ENCODE results near the gene RPS6KA5. TPM values are rescaled to one million over a fixed set of nuclear protein-coding genes. Genes with fewer than 3 reads are reported as not detected.

RPS6KA5 gene
- total RNA-seq, 4 donors from 2014 or later: 30.8 to 48.6 (median 36.6) TPM

GRCh38 chr14:90805084-90805391, 255.4 kb downstream of the RPS6KA5 start:
- Histone ChIP-seq H3K4me3 (no peak overlapping the region), H3K9me3 (no peaks in the 10 kb centered on the region), H3K27ac (no peak overlapping the region), H3K36me3 (no peaks in the 10 kb centered on the region), H3K27me3 (no peaks in the 10 kb centered on the region), H3K4me1 (peaks cover 3 to 58% (median 14%) of the 10 kb centered on the region in 3 donors)
- no peak for ATAC-seq
- TF ChIP-seq POLR2AphosphoS5 (IDR thresholded peaks at IDR 0.05) (no peak), POLR2A (IDR thresholded peaks at IDR 0.05) (no peak), EP300 (IDR thresholded peaks at IDR 0.05) (no peak)
- TF ChIP-seq, protein P1, sequence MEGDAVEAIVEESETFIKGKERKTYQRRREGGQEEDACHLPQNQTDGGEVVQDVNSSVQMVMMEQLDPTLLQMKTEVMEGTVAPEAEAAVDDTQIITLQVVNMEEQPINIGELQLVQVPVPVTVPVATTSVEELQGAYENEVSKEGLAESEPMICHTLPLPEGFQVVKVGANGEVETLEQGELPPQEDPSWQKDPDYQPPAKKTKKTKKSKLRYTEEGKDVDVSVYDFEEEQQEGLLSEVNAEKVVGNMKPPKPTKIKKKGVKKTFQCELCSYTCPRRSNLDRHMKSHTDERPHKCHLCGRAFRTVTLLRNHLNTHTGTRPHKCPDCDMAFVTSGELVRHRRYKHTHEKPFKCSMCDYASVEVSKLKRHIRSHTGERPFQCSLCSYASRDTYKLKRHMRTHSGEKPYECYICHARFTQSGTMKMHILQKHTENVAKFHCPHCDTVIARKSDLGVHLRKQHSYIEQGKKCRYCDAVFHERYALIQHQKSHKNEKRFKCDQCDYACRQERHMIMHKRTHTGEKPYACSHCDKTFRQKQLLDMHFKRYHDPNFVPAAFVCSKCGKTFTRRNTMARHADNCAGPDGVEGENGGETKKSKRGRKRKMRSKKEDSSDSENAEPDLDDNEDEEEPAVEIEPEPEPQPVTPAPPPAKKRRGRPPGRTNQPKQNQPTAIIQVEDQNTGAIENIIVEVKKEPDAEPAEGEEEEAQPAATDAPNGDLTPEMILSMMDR (IDR thresholded peaks at IDR 0.05): no peak
- 95% methylated on average over 8 of the region's 13 CpGs; no CpG with 5 or more reads in 1 of the 2 donors for WGBS, 2 donors (ENCODE audit: low coverage in 1 of 2)

GRCh38 chr14:90804292-90805083, 256.0 kb downstream of the RPS6KA5 start:
- Histone ChIP-seq H3K27ac (peak overlapping the region in 2 of 4 donors; percentile 46 to 50), H3K36me3 (no peaks in the 10 kb centered on the region), H3K4me1 (peaks cover 3 to 53% (median 14%) of the 10 kb centered on the region in 3 donors), H3K27me3 (no peaks in the 10 kb centered on the region), H3K9me3 (no peaks in the 10 kb centered on the region), H3K4me3 (no peak overlapping the region)
- ATAC-seq: no peak
- 90 to 100% methylated on average over 2 to 4 of the region's 18 CpGs for WGBS, 2 donors (ENCODE audit: low coverage in 1 of 2)
- TF ChIP-seq, protein P1 (IDR thresholded peaks at IDR 0.05): no peak
- TF ChIP-seq EP300 (IDR thresholded peaks at IDR 0.05): no peak

DNA sequence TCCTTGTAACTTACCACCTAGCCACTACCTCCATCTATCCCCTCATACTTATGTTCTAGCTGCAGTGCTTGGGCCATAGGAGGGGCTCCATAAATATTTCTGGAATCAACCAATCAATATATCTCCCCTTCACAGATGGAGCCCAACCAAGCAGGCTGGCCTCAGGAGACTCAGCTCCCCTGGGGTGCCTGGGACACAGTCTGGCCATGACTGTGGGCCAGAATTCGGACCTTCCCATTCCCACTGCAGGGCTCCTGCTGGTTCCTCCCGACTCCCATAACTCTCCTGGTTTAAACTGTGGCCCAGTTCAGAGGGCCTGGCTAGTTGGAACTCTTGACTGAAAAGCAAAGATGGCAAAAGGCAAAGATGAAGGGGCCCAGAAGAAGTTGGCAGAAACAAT, 257.2 kb downstream of the RPS6KA5 start:
- Histone ChIP-seq H3K4me1 (peaks cover 2 to 46% (median 14%) of the 10 kb centered on the region in 3 donors), H3K27me3 (no peaks in the 10 kb centered on the region), H3K27ac (peak overlapping the region in 2 of 4 donors; percentile 46 to 50), H3K4me3 (no peak overlapping the region), H3K36me3 (no peaks in the 10 kb centered on the region), H3K9me3 (no peaks in the 10 kb centered on the region)
- 80% methylated on average over 1 of the region's 2 CpGs; no CpG with 5 or more reads in 1 of the 2 donors for WGBS, 2 donors (ENCODE audit: low coverage in 1 of 2)
- TF ChIP-seq POLR2AphosphoS5 (IDR thresholded peaks at IDR 0.05): no peak
- TF ChIP-seq POLR2A (IDR thresholded peaks at IDR 0.05): no peak
- no peak for TF ChIP-seq EP300 (IDR thresholded peaks at IDR 0.05)
- TF ChIP-seq, protein P1 (IDR thresholded peaks at IDR 0.05): no peak
- ATAC-seq: no peak

- H3K36me3 ChIP-seq: no peaks in the 10 kb centered on the region
- no peak for TF ChIP-seq EP300 (IDR thresholded peaks at IDR 0.05)
- TF ChIP-seq, protein P1 (IDR thresholded peaks at IDR 0.05): no peak
- TF ChIP-seq POLR2A (IDR thresholded peaks at IDR 0.05): no peak
- TF ChIP-seq POLR2AphosphoS5 (IDR thresholded peaks at IDR 0.05): no peak
- H3K4me3 ChIP-seq: no peak overlapping the region
- no peak for ATAC-seq
- H3K9me3 ChIP-seq: no peaks in the 10 kb centered on the region
- no peak overlapping the region for H3K27ac ChIP-seq
- WGBS, 2 donors (ENCODE audit: low coverage in 1 of 2): 86 to 92% methylated on average over 5 of the region's 5 CpGs
- no peaks in the 10 kb centered on the region for H3K27me3 ChIP-seq
- H3K4me1 ChIP-seq: peaks cover 0 to 31% (median 6%) of the 10 kb centered on the region in 3 donors
These were observed 261.0 kb downstream of the RPS6KA5 start for GRCh38 chr14:90799420-90799819.

DNA sequence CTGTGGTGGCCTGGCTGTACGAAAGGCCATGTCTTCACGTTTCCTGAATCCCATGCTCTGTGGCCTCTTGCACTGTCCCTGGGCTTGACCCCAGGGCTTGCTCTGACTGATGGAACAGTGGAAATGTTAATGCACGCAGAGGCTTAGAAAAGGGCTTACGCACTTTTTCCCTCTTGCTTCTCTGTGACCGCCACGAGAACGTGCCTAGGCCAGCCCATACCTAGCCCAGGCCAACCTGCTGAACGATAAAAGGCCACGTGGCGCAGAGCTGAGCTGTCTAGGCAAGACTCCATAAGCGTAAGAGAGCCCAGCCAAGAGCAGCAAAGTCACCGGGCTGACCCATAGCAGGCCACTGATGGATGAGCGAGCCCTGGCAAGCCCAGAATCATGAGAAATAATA, 262.5 kb downstream of the RPS6KA5 start:
- H3K9me3 ChIP-seq: no peaks in the 10 kb centered on the region
- H3K36me3 ChIP-seq: no peaks in the 10 kb centered on the region
- H3K4me1 ChIP-seq: peaks cover 0 to 17% (median 6%) of the 10 kb centered on the region in 3 donors
- TF ChIP-seq, protein P1 (IDR thresholded peaks at IDR 0.05): no peak
- TF ChIP-seq POLR2AphosphoS5 (IDR thresholded peaks at IDR 0.05) (no peak), EP300 (IDR thresholded peaks at IDR 0.05) (no peak), POLR2A (IDR thresholded peaks at IDR 0.05) (no peak)
- 82 to 83% methylated on average over 5 to 8 of the region's 13 CpGs for WGBS, 2 donors (ENCODE audit: low coverage in 1 of 2)
- H3K27ac ChIP-seq: no peak overlapping the region
- no peak for ATAC-seq
- no peaks in the 10 kb centered on the region for H3K27me3 ChIP-seq
- no peak overlapping the region for H3K4me3 ChIP-seq

All from gastroesophageal sphincter (tissue), 4 donors.